ENCODE measurements around the gene NDST3. TPM values are rescaled to one million over a fixed set of nuclear protein-coding genes. Genes with fewer than 3 reads are reported as not detected.

The NDST3 gene
- total RNA-seq, 2 donors from 2014 or later = not detected

GRCh38 chr4:118099106-118099505, 64.8 kb downstream of the NDST3 start:
- no peak for ATAC-seq (replicated peaks in 1 of 2)
- DNase-seq = no peak
- Mint-ChIP-seq H3K9me3 (no peaks in the 10 kb centered on the region), H3K27me3 (ENCODE audit: low read depth) (no peaks in the 10 kb centered on the region), H3K4me1 (ENCODE audit: low read depth) (no peaks in the 10 kb centered on the region), H3K27ac (no peak overlapping the region), H3K4me3 (no peak overlapping the region), H3K36me3 (ENCODE audit: insufficient read depth in 2 of 2) (no peaks in the 10 kb centered on the region)

- Mint-ChIP-seq H3K9me3 (no peaks in the 10 kb centered on the region), H3K4me1 (ENCODE audit: low read depth) (no peaks in the 10 kb centered on the region), H3K27me3 (ENCODE audit: low read depth) (no peaks in the 10 kb centered on the region), H3K4me3 (no peak overlapping the region), H3K36me3 (ENCODE audit: insufficient read depth in 2 of 2) (no peaks in the 10 kb centered on the region), H3K27ac (no peak overlapping the region)
- DNase-seq (no peak), ATAC-seq (replicated peaks in 1 of 2) (no peak)
Observed at GRCh38 chr4:118102195-118102594, 67.9 kb downstream of the NDST3 start.

GRCh38 chr4:118112117-118113046, 78.1 kb downstream of the NDST3 start:
- H3K27ac Mint-ChIP-seq = no peak overlapping the region
- peaks cover 2 to 4% of the 10 kb centered on the region in 2 donors for H3K9me3 Mint-ChIP-seq
- DNase-seq (no peak), ATAC-seq (replicated peaks in 1 of 2) (no peak)
- no peaks in the 10 kb centered on the region for H3K36me3 Mint-ChIP-seq (ENCODE audit: insufficient read depth in 2 of 2)
- no peak overlapping the region for H3K4me3 Mint-ChIP-seq
- H3K4me1 Mint-ChIP-seq (ENCODE audit: low read depth) = peaks cover 6% of the 10 kb centered on the region
- H3K27me3 Mint-ChIP-seq (ENCODE audit: low read depth) = no peaks in the 10 kb centered on the region

- Mint-ChIP-seq H3K36me3 (ENCODE audit: insufficient read depth in 2 of 2) (no peaks in the 10 kb centered on the region), H3K9me3 (peaks cover 2 to 4% of the 10 kb centered on the region in 2 donors), H3K4me3 (peak overlapping the region in 1 of 2 donors; percentile 47), H3K27me3 (ENCODE audit: low read depth) (no peaks in the 10 kb centered on the region), H3K27ac (no peak overlapping the region), H3K4me1 (ENCODE audit: low read depth) (peaks cover 6% of the 10 kb centered on the region)
- ATAC-seq (replicated peaks in 1 of 2) (peak; percentile 34 to 60), DNase-seq (no peak)
Observed at GRCh38 chr4:118113220-118113619, 78.9 kb downstream of the NDST3 start.

- Mint-ChIP-seq H3K4me3 (no peak overlapping the region), H3K27ac (no peak overlapping the region), H3K4me1 (ENCODE audit: low read depth) (peaks cover 6% of the 10 kb centered on the region), H3K9me3 (peaks cover 2 to 4% of the 10 kb centered on the region in 2 donors), H3K36me3 (ENCODE audit: insufficient read depth in 2 of 2) (no peaks in the 10 kb centered on the region), H3K27me3 (ENCODE audit: low read depth) (no peaks in the 10 kb centered on the region)
- no peak for DNase-seq
- no peak for ATAC-seq (replicated peaks in 1 of 2)
Observed at GRCh38 chr4:118114720-118115119, 80.4 kb downstream of the NDST3 start.

- H3K27ac Mint-ChIP-seq = no peak overlapping the region
Observed at GRCh38 chr4:118120120-118120760, 86.0 kb downstream of the NDST3 start.

GRCh38 chr4:118124997-118125396, 90.7 kb downstream of the NDST3 start:
- no peaks in the 10 kb centered on the region for H3K36me3 Mint-ChIP-seq (ENCODE audit: insufficient read depth in 2 of 2)
- no peak overlapping the region for H3K27ac Mint-ChIP-seq
- H3K9me3 Mint-ChIP-seq = peaks cover 0 to 1% of the 10 kb centered on the region in 2 donors
- H3K27me3 Mint-ChIP-seq (ENCODE audit: low read depth) = no peaks in the 10 kb centered on the region
- DNase-seq (no peak), ATAC-seq (replicated peaks in 1 of 2) (no peak)
- no peaks in the 10 kb centered on the region for H3K4me1 Mint-ChIP-seq (ENCODE audit: low read depth)
- no peak overlapping the region for H3K4me3 Mint-ChIP-seq

More at GRCh38 chr4:118120120-118120760, 86.0 kb downstream of the NDST3 start:
- H3K4me3 Mint-ChIP-seq = no peak overlapping the region
- H3K27me3 Mint-ChIP-seq (ENCODE audit: low read depth) = no peaks in the 10 kb centered on the region
- ATAC-seq (replicated peaks in 1 of 2) = no peak
- H3K36me3 Mint-ChIP-seq (ENCODE audit: insufficient read depth in 2 of 2) = no peaks in the 10 kb centered on the region
- no peak for DNase-seq
- H3K9me3 Mint-ChIP-seq = no peaks in the 10 kb centered on the region
- H3K4me1 Mint-ChIP-seq (ENCODE audit: low read depth) = no peaks in the 10 kb centered on the region

GRCh38 chr4:118139241-118139640, 105.0 kb downstream of the NDST3 start:
- ATAC-seq (replicated peaks in 1 of 2) = no peak
- Mint-ChIP-seq H3K4me3 (no peak overlapping the region), H3K36me3 (ENCODE audit: insufficient read depth in 2 of 2) (no peaks in the 10 kb centered on the region), H3K27me3 (ENCODE audit: low read depth) (no peaks in the 10 kb centered on the region), H3K9me3 (peaks cover 2 to 4% of the 10 kb centered on the region in 2 donors), H3K27ac (no peak overlapping the region), H3K4me1 (ENCODE audit: low read depth) (no peaks in the 10 kb centered on the region)
- DNase-seq = no peak

GRCh38 chr4:118141240-118141639, 107.0 kb downstream of the NDST3 start:
- no peak overlapping the region for H3K27ac Mint-ChIP-seq
- DNase-seq (no peak), ATAC-seq (replicated peaks in 1 of 2) (no peak)
- H3K27me3 Mint-ChIP-seq (ENCODE audit: low read depth) = no peaks in the 10 kb centered on the region
- no peaks in the 10 kb centered on the region for H3K36me3 Mint-ChIP-seq (ENCODE audit: insufficient read depth in 2 of 2)
- H3K4me1 Mint-ChIP-seq (ENCODE audit: low read depth) = no peaks in the 10 kb centered on the region
- peaks cover 2 to 4% of the 10 kb centered on the region in 2 donors for H3K9me3 Mint-ChIP-seq
- no peak overlapping the region for H3K4me3 Mint-ChIP-seq

GRCh38 chr4:118154649-118155048, 120.4 kb downstream of the NDST3 start:
- no peak overlapping the region for H3K27ac Mint-ChIP-seq
- H3K9me3 Mint-ChIP-seq = no peaks in the 10 kb centered on the region
- H3K36me3 Mint-ChIP-seq (ENCODE audit: insufficient read depth in 2 of 2) = peaks cover 0 to 5% of the 10 kb centered on the region in 2 donors
- no peaks in the 10 kb centered on the region for H3K4me1 Mint-ChIP-seq (ENCODE audit: low read depth)
- no peak for ATAC-seq (replicated peaks in 1 of 2)
- H3K27me3 Mint-ChIP-seq (ENCODE audit: low read depth) = no peaks in the 10 kb centered on the region
- no peak for DNase-seq
- H3K4me3 Mint-ChIP-seq = no peak overlapping the region

- H3K27ac Mint-ChIP-seq = no peak overlapping the region
- no peak for ATAC-seq (replicated peaks in 1 of 2)
Observed at GRCh38 chr4:118155516-118155915, 121.2 kb downstream of the NDST3 start.

GRCh38 chr4:118158763-118159375, 124.6 kb downstream of the NDST3 start:
- no peaks in the 10 kb centered on the region for H3K4me1 Mint-ChIP-seq (ENCODE audit: low read depth)
- H3K27ac Mint-ChIP-seq = no peak overlapping the region
- H3K27me3 Mint-ChIP-seq (ENCODE audit: low read depth) = no peaks in the 10 kb centered on the region
- H3K36me3 Mint-ChIP-seq (ENCODE audit: insufficient read depth in 2 of 2) = peaks cover 0 to 10% of the 10 kb centered on the region in 2 donors
- no peak overlapping the region for H3K4me3 Mint-ChIP-seq
- no peak for DNase-seq
- ATAC-seq (replicated peaks in 1 of 2) = no peak
- no peaks in the 10 kb centered on the region for H3K9me3 Mint-ChIP-seq

More at GRCh38 chr4:118155516-118155915, 121.2 kb downstream of the NDST3 start:
- H3K27me3 Mint-ChIP-seq (ENCODE audit: low read depth) = no peaks in the 10 kb centered on the region
- DNase-seq = no peak
- no peaks in the 10 kb centered on the region for H3K9me3 Mint-ChIP-seq
- peaks cover 0 to 10% of the 10 kb centered on the region in 2 donors for H3K36me3 Mint-ChIP-seq (ENCODE audit: insufficient read depth in 2 of 2)
- H3K4me3 Mint-ChIP-seq = no peak overlapping the region
- no peaks in the 10 kb centered on the region for H3K4me1 Mint-ChIP-seq (ENCODE audit: low read depth)

GRCh38 chr4:118167306-118167705, 133.0 kb downstream of the NDST3 start:
- DNase-seq = no peak
- H3K9me3 Mint-ChIP-seq = peaks cover 0 to 2% of the 10 kb centered on the region in 2 donors
- H3K36me3 Mint-ChIP-seq (ENCODE audit: insufficient read depth in 2 of 2) = peaks cover 0 to 2% of the 10 kb centered on the region in 2 donors
- peaks cover 5% of the 10 kb centered on the region for H3K4me1 Mint-ChIP-seq (ENCODE audit: low read depth)
- H3K27ac Mint-ChIP-seq = no peak overlapping the region
- H3K27me3 Mint-ChIP-seq (ENCODE audit: low read depth) = no peaks in the 10 kb centered on the region
- ATAC-seq (replicated peaks in 1 of 2) = no peak
- H3K4me3 Mint-ChIP-seq = no peak overlapping the region

All from activated T-cell treated with anti-CD3 and anti-CD28 coated beads, Interleukin-2, amount 50 U/mL, for 72 hours (primary cell).